Transverse colon (tissue), 4 donors: Measurements from ENCODE around the gene CTNND2. TPM values are rescaled to one million over a fixed set of nuclear protein-coding genes. Genes with fewer than 3 reads are reported as not detected.
"Not testable (repeated sequence)": the region's sequence is repeated elsewhere in the genome, so short reads cannot be mapped to it uniquely, and the experiment has no call there.

Experiments
- DNase-seq: peaks from one replicate; pipeline ENCODE4 v3.0.0-alpha.2; 2019
- H3K27ac ChIP-seq, 4 donors: fragments of 200-600 bp; sonication (generic); 2 replicates each; pipeline ENCODE4 v1.5.1; 2016 to 2018; ENCODE audit warnings: inconsistent platforms in 4 of 4
- H3K27me3 ChIP-seq: fragments of 200-600 bp; sonication (generic); 2 replicates; pipeline ENCODE4 v1.5.1; 2017; ENCODE audit warnings: inconsistent platforms
- H3K36me3 ChIP-seq, 4 donors: fragments of 200-600 bp; sonication (generic); 2 replicates each; pipeline ENCODE4 v1.5.1; 2017 to 2019; ENCODE audit warnings: inconsistent platforms in 4 of 4
- H3K4me1 ChIP-seq, 4 donors: fragments of 200-600 bp; sonication (generic); 2 replicates each; pipeline ENCODE4 v1.5.1; 2017 to 2020; ENCODE audit warnings: inconsistent platforms in 4 of 4
- H3K4me3 ChIP-seq, 4 donors: fragments of 200-600 bp; sonication (generic); 1 replicate in 1 of 4; 2 replicates in 3 of 4; pipeline versions ENCODE4 v1.5.1 to v1.6.1; 2017 to 2019; ENCODE audit warnings: inconsistent platforms in 4 of 4
- H3K9me3 ChIP-seq, 2 donors: fragments of 200-600 bp; sonication (generic); 2 replicates each; pipeline ENCODE4 v1.5.1; 2017 to 2019; ENCODE audit warnings: inconsistent platforms in 2 of 2
- CTCF ChIP-seq, 5 experiments: fragments of 200-600 bp in 3 of 5; fragments of 450-650 bp in 2 of 5; sonication (generic) in 3 of 5; IDR thresholded peaks; 1 replicate in 2 of 5; 2 replicates in 3 of 5; pipeline ENCODE4 v1.5.1; 2016 to 2017; ENCODE audit warnings: antibody characterized with exemption in 5 of 5, inconsistent platforms in 3 of 5, mild to moderate bottlenecking in 2 of 5, moderate library complexity in 1 of 5
- EP300 ChIP-seq: sonication (generic); formaldehyde crosslinking; IDR thresholded peaks from one replicate; pipeline ENCODE4 v1.6.1; 2017; ENCODE audit warnings: antibody characterized with exemption, low read depth
- POLR2A ChIP-seq: fragments of 450-650 bp; IDR thresholded peaks from one replicate; pipeline ENCODE4 v1.6.1; 2016; ENCODE audit warnings: antibody characterized with exemption, mild to moderate bottlenecking, moderate library complexity
- POLR2AphosphoS5 ChIP-seq, 3 donors: sonication (generic); formaldehyde crosslinking; IDR thresholded peaks; one replicate each; pipeline ENCODE4 v1.6.1; 2016; ENCODE audit warnings: antibody characterized with exemption in 3 of 3
- WGBS, 2 donors: methylation state at CpG; one replicate each; pipeline ENCODE4 v1.1.5; 2018; ENCODE audit warnings: low coverage in 1 of 2; 5-methylcytosine and 5-hydroxymethylcytosine counted together
- in situ Hi-C, 4 donors: fragments of 200-750 bp; cut with MboI; loops; one replicate each; pipeline versions ENCODE4 v1.15.0 to v1.15.1; 2017; ENCODE audit warnings: low sequenced_read_pairs in 3 of 4, low pct_ligation_motif_present in 1 of 4, low pct_unique_long_range_greater_than_20kb in 1 of 4
- intact Hi-C: fragments of 100-400 bp; cut with DNase I; formaldehyde crosslinking; loops from one replicate; pipeline ENCODE4 v1.15.1; 2023; ENCODE audit warnings: low total_unique reads
- total RNA-seq, 4 donors: library from RNA; depleted of rRNA; stranded (reverse); fragments of >200 nt; gene quantifications; one replicate each; pipeline ENCODE4 v1.1.0, GENCODE V29; 2016

CTNND2 gene
- total RNA-seq, 4 donors from 2014 or later: 1.9 to 2.1 TPM; not detected in 2

GRCh38 chr5:11324521-11325289, 579.5 kb downstream of the CTNND2 start:
- H3K27ac ChIP-seq: peak overlapping the region in 1 of 4 donors; percentile 41
- no peaks in the 10 kb centered on the region for H3K9me3 ChIP-seq
- 26 to 47% methylated on average over 3 to 5 of the region's 5 CpGs for WGBS, 2 donors
- no peaks in the 10 kb centered on the region for H3K4me1 ChIP-seq
- no peak overlapping the region for H3K4me3 ChIP-seq
- no peaks in the 10 kb centered on the region for H3K27me3 ChIP-seq
- TF ChIP-seq CTCF (IDR thresholded peaks at IDR 0.05) (no peak), POLR2AphosphoS5 (IDR thresholded peaks at IDR 0.05) (no peak), EP300 (no peak), POLR2A (no peak)
- intact Hi-C loops (no loop called here), in situ Hi-C loops (no loop called here)
- DNase-seq: no peak
- no peaks in the 10 kb centered on the region for H3K36me3 ChIP-seq

- Histone ChIP-seq H3K27ac (no peak overlapping the region), H3K4me1 (no peaks in the 10 kb centered on the region), H3K4me3 (no peak overlapping the region), H3K27me3 (no peaks in the 10 kb centered on the region), H3K36me3 (no peaks in the 10 kb centered on the region), H3K9me3 (no peaks in the 10 kb centered on the region)
- TF ChIP-seq CTCF (IDR thresholded peaks at IDR 0.05): no peak
- TF ChIP-seq POLR2AphosphoS5 (IDR thresholded peaks at IDR 0.05): no peak
- TF ChIP-seq EP300: no peak
- no peak for TF ChIP-seq POLR2A
- intact Hi-C loops: no loop called here
- no peak for DNase-seq
- WGBS, 2 donors: 83 to 88% methylated on average over 1 to 4 of the region's 4 CpGs
- in situ Hi-C loops: no loop called here
These were observed 580.5 kb downstream of the CTNND2 start for GRCh38 chr5:11323761-11324160.

GRCh38 chr5:11322133-11322532, 582.1 kb downstream of the CTNND2 start:
- Histone ChIP-seq H3K36me3 (no peaks in the 10 kb centered on the region), H3K4me1 (no peaks in the 10 kb centered on the region), H3K27ac (no peak overlapping the region), H3K4me3 (no peak overlapping the region), H3K27me3 (no peaks in the 10 kb centered on the region), H3K9me3 (no peaks in the 10 kb centered on the region)
- DNase-seq: no peak
- 45 to 49% methylated on average over 2 of the region's 2 CpGs for WGBS, 2 donors
- intact Hi-C loops (no loop called here), in situ Hi-C loops (no loop called here)
- no peak for TF ChIP-seq POLR2AphosphoS5 (IDR thresholded peaks at IDR 0.05)
- TF ChIP-seq EP300: no peak
- no peak for TF ChIP-seq CTCF (IDR thresholded peaks at IDR 0.05)
- no peak for TF ChIP-seq POLR2A

GRCh38 chr5:11319836-11320580, 584.2 kb downstream of the CTNND2 start:
- Histone ChIP-seq H3K27ac (no peak overlapping the region), H3K27me3 (no peaks in the 10 kb centered on the region), H3K4me1 (no peaks in the 10 kb centered on the region), H3K36me3 (no peaks in the 10 kb centered on the region), H3K9me3 (no peaks in the 10 kb centered on the region), H3K4me3 (no peak overlapping the region)
- intact Hi-C loops (no loop called here), in situ Hi-C loops (no loop called here)
- 64 to 70% methylated on average over 6 to 7 of the region's 7 CpGs for WGBS, 2 donors
- no peak for TF ChIP-seq EP300
- TF ChIP-seq POLR2A: no peak
- no peak for TF ChIP-seq POLR2AphosphoS5 (IDR thresholded peaks at IDR 0.05)
- no peak for DNase-seq

- H3K4me3 ChIP-seq, H3K27ac ChIP-seq, H3K36me3 ChIP-seq, DNase-seq, H3K9me3 ChIP-seq, in situ Hi-C loops, H3K4me1 ChIP-seq, intact Hi-C loops, H3K27me3 ChIP-seq: not testable (repeated sequence)
- 78 to 82% methylated on average over 7 of the region's 7 CpGs for WGBS, 2 donors
These were observed 590.6 kb downstream of the CTNND2 start for GRCh38 chr5:11313694-11314093.
